GM21529 (cell line): ENCODE data around the gene DOHH.
"Not testable (repeated sequence)": the region's sequence is repeated elsewhere in the genome, so short reads cannot be mapped to it uniquely, and the experiment has no call there.

Experiments used
- ATAC-seq: cut with Tn5 transposase; IDR thresholded peaks from one replicate; pipeline ENCODE4 v1.9.1; 2021; ENCODE audit not compliant: unreplicated experiment

The DOHH gene

GRCh38 chr19:3520166-3521103, 20.0 kb upstream of the DOHH start:
- no peak for ATAC-seq

- no peak for ATAC-seq
These were observed 18.7 kb upstream of the DOHH start for GRCh38 chr19:3519126-3519525.

- no peak for ATAC-seq
These were observed 18.2 kb upstream of the DOHH start for GRCh38 chr19:3518659-3519058.

- ATAC-seq: no peak
These were observed 17.8 kb upstream of the DOHH start for GRCh38 chr19:3518255-3518654.

- no peak for ATAC-seq
These were observed 17.2 kb upstream of the DOHH start for GRCh38 chr19:3517638-3518037.

GRCh38 chr19:3516675-3517207, 16.3 kb upstream of the DOHH start:
- ATAC-seq: no peak

GRCh38 chr19:3515891-3516422, 15.5 kb upstream of the DOHH start:
- ATAC-seq: no peak

- no peak for ATAC-seq
These were observed 14.5 kb upstream of the DOHH start for GRCh38 chr19:3514930-3515329.

- ATAC-seq: no peak
These were observed 13.0 kb upstream of the DOHH start for GRCh38 chr19:3513229-3514140.

GRCh38 chr19:3512562-3513228, 12.2 kb upstream of the DOHH start:
- no peak for ATAC-seq

- ATAC-seq: no peak
These were observed 11.2 kb upstream of the DOHH start for GRCh38 chr19:3511506-3512251.

GRCh38 chr19:3510727-3511126, 10.3 kb upstream of the DOHH start:
- no peak for ATAC-seq

- no peak for ATAC-seq
These were observed 9.1 kb upstream of the DOHH start for GRCh38 chr19:3509566-3509989.

- no peak for ATAC-seq
These were observed 8.5 kb upstream of the DOHH start for GRCh38 chr19:3508771-3509535.

GRCh38 chr19:3508121-3508661, 7.7 kb upstream of the DOHH start:
- not testable (repeated sequence) for ATAC-seq

- ATAC-seq: no peak
These were observed 7.1 kb upstream of the DOHH start for GRCh38 chr19:3507371-3508120.

- peak; percentile 12 for ATAC-seq
These were observed 6.2 kb upstream of the DOHH start for GRCh38 chr19:3506384-3507340.
